ENCODE results near the gene LRP1B.

Gene LRP1B

DNA sequence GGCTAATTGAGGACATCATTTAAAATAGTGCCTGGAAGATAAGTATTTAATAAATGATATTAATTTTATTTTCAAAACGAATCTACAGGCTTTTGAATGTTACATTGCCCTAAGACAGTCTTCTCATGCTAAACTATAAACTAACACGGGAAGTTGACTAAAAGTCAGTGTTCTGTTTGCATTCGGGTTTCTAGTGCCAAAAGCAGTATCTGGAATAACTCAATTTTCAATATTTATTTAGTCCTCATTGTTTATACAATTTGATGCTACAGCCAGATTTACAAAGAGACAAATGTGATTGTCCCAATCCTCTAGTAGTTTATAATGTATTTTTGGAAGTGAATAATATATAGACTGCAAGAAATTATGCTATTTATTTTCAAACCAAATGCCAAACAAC lies 429.2 kb downstream of the LRP1B start:
- DNase-seq (ENCODE audit: low read depth in 1 of 2, low spot score in 1 of 2), result no peak

DNA sequence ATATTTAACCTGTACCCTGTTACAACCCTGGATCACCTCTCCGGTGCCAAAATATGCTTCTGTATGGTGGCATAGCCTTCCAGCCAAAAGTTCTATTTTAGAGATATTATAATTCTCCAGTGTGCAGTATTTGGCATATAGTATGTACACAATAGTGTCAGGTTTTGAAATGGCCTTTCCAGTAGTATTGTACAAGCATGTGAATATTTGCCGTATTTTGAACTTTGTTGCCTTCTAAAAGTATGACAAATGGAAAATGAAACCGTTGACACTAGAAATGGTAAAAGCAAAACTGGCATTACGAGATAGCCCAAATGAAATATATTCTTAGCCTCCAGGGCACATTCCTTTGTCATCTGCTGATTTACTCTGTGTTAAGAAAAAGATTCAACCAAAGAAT lies 431.2 kb downstream of the LRP1B start:
- no peak for DNase-seq (ENCODE audit: low read depth in 1 of 2, low spot score in 1 of 2)

DNA sequence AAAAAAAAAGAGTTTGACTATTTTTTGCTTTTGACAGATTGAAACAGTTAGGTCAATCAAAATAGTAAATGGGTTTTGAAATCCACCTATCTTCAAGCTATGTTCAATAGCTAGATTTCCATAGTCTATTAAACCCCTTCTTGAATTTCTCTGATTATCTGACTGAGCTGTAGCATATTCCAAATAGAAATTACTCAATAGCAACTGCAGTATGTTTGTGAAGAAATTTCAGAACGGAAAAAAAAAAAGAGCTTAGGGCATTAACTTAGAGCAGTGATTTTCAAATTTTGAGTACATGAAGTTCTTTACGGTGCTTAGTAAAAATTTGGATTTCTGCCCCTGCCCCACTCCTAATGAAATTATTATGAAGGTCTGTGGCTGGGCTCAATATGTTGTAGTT lies 432.3 kb downstream of the LRP1B start:
- no peak for DNase-seq (ENCODE audit: low read depth in 1 of 2, low spot score in 1 of 2)

DNA sequence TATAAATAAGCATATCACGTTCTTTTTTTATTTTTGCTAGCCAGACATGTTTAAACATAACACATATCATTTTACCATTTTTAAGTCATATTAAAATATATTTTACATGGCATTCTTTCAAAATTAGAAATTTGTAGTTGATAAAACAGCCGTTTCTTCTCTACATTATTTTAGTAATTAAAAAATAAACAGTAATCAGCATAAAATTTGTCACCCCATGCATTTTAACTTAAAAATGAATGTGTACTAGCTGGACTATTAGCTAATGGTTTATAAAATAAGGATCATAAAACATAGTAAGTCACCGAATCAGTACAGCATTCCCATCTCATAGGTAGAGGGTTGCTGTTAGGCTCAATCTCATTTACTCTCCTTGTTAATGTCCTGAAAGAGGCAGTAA lies 433.8 kb downstream of the LRP1B start:
- DNase-seq (ENCODE audit: low read depth in 1 of 2, low spot score in 1 of 2), result no peak

DNA sequence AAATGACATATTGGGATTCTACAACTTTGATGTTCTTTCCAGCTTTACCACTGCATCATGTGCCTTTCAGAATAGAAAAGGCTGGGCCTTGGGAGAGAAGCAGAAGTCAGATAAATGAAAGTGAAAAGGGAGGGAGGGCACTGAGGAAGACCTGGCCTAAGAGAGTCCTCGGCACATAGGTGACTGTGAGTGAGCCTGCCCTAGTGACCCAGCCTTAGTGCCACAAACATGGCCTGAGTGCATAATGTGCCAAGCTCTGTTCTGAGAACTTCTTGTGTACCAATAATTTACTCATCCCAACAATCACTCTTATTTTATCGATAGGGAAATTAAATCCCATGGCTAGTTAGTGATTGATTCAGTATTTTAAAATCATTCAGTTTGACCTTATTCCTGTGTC lies 436.6 kb downstream of the LRP1B start:
- DNase-seq (ENCODE audit: low read depth in 1 of 2, low spot score in 1 of 2), result no peak

DNA sequence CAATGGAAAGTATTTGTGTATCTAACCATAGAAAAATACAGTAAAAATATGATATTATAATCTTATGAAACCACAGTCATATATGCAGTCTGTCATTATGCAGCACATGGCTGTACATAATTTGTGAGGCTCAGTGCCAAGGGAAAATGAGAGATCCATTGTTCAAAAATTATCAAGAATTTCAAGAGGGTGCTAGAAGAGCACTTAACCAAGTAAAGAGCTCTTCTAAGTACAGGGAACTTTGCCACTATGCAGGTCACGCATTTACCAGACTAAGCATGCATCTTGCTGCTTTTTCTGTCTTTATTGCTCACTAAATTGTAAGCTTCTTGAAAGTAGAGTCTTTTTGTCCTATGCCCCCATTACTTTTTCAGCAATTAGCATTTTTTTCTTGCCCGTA lies 438.0 kb downstream of the LRP1B start:
- DNase-seq (ENCODE audit: low read depth in 1 of 2, low spot score in 1 of 2), result no peak

DNA sequence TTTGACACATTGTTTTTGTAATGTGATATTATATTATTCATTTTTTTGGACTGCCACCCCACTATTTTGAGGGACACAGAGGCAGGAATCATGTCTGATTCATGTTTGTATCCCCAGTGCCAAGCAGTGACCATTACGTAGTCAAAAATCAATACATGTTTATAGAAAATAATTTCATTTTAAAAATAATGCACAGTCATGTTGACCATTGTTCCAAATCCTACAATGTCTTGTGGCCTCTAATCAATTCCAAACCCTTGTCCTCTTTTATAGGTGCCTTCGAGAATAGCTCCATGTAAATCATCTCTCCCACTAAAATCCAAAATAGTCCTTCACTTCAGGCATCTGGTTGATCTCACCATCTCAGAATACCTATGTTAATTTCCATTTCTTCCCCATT lies 454.7 kb downstream of the LRP1B start:
- DNase-seq (ENCODE audit: low read depth in 1 of 2, low spot score in 1 of 2), result no peak

DNA sequence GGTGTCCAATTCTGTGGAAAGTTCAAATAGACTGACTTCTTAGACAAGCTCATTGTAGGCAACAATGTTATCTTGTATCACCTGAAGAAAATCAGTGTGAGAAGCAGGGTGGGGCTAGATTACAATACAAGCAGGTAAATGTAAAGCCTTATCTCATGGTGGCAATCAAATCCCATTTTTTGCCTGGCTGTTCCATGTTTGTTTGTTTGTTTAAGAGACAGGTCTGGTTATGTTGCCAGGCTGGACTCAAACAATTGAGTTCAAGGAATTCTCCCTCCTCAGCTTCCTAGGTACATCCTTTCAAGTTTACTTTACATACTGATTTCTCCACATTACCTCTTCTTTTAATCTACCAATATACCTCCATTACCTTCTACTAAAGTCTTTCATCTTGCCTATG lies 464.6 kb downstream of the LRP1B start:
- no peak for DNase-seq (ENCODE audit: low read depth in 1 of 2, low spot score in 1 of 2)

DNA sequence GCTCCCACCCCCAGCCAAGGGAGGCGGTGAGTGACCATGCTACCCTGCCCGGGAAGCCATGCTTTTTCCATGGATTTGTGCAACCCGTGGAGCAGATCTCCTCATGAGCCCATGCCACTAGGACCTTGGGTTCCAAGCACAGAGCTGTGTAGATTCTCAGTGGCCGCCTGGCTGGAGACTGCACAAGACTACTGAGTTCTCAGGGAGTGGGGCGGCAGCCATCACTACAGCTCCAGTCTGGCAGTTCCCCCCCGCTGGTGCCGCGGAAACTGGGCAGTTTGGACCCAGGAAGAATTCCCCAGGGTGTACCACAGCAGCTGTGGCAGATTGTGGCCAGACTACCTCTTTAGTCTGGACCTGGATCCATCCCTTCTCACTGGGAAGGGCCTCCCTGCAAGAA lies 470.6 kb downstream of the LRP1B start:
- DNase-seq (ENCODE audit: low read depth in 1 of 2, low spot score in 1 of 2), result no peak

DNA sequence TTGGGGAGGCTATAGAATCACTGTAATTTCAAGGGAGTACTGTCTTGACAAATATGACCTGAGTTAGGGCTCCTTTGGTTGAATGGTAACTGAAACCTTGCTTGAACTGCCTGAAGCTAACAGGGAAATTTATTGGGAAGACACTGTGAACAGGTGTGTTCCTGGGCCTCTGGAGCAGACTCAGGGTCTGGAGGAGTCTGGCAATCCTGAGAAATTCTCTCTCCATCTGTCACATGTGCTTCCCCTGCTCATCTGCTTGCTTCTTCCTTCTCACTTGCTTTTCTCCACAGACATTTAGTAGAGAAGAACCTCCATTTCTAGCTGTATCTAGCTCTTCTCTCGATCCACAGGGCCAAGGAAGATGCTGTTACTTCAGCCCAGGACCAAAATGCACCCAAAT lies 476.5 kb downstream of the LRP1B start:
- no peak for DNase-seq (ENCODE audit: low read depth in 1 of 2, low spot score in 1 of 2)

DNA sequence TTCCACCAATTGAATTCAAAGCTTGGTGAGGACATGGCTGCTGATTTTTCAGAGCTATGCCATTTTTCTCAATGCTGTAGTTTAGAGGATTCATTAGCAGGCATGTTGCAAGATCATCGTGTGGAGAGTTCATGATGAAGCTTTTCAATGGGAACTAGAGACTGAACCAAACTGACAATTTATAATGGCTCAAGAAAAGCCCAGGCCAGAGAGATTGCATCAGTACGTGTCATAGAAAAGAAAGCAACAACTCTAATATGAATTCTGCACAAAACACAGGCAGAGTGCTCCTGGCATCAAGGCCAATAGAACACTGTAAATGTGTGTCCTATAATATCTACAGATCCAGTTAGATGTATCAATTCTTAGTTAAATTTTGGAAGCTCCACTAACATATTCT lies 477.6 kb downstream of the LRP1B start:
- DNase-seq (ENCODE audit: low read depth in 1 of 2, low spot score in 1 of 2), result no peak

DNA sequence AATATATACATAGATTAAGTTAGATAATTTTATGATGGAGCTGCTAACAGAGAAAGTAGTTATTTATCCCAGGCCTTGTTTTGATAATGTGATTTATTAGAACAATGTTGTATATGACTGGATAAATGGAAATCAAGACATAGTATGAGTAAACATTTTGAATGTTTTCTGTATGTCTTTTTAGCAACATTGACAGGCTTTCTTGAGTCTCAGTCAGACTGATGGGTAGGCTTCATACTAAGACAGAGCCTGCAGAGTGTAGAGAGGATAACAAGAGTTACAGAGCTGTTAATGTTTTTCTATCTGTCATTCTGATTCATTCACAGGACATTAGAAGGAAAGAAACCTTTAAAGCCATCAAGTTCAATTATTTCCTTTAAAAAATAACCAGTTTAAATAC lies 478.5 kb downstream of the LRP1B start:
- no peak for DNase-seq (ENCODE audit: low read depth in 1 of 2, low spot score in 1 of 2)

DNA sequence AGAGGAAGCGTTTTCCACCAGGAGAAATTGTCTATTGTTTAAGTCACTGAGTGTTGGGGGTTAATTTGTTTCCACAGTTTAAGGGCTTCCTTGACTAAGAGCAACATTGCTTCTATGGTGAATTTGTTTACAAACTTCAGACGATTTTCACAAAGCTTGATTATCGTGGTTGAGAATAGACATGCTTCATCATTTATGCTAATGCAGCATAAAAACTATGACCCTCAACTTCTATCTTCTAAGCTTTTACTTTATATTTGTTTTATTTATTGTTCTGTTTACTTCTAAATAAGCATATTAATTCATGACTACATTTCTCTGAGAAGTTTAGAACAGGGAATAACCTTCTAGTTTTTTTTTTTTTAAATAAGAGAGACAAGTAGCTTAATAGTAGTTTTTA lies 483.5 kb downstream of the LRP1B start:
- no peak for DNase-seq (ENCODE audit: low read depth in 1 of 2, low spot score in 1 of 2)

DNA sequence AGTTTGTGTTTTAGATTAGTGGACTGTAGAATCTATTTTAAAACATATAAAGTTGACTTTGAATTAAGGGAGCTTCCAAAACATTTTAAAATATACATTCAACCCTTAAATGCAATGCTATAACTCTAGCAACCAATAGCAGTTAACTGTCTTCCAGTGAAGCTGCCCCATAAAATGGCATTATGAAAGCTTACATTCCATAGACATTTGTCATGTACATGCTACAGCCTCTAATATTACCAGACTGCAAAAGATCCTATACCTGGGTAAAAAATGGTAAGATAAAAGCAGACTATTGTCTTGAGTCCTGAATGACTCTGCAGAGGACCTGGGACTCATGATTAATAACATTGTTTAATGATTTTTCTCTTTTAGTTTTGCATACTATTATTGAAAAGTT lies 489.4 kb downstream of the LRP1B start:
- no peak for DNase-seq (ENCODE audit: low read depth in 1 of 2, low spot score in 1 of 2)

DNA sequence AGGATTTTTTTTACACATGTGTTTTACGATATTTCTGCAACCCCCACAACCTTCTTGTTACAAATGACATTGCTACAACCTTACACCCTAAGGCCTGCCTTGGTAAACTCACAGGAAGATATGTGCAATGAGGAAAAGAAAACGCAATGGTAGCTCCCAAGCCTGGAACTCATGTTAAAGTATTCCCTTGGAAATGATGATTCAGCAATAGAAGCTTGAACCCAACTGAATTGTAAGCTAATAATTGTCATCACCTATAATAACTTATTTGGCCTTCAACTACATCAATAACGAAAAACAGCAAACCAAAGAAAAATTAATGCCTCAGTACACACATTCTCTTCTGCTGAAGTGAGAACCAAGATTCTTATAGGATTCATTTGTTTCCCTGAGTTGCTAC lies 491.0 kb downstream of the LRP1B start:
- DNase-seq (ENCODE audit: low read depth in 1 of 2, low spot score in 1 of 2), result no peak

DNA sequence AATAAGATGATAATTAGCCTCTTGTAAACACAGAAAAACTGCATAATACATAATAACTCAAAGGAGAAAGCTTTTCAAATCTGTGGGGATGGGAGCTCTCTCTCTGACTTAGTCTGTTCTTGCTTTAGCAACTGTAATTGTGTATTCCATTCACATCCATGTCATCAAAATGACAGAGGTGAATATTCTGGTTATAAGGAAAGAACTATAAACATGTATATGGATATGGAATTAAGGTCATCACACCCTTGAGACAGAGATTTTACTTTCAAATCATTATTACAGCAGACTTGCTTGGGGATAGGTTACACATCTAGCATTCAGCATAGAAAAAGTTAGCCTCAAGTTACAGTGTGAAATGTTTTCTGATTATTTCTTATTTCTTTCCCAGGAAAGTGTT lies 497.7 kb downstream of the LRP1B start:
- no peak for DNase-seq (ENCODE audit: low read depth in 1 of 2, low spot score in 1 of 2)

DNA sequence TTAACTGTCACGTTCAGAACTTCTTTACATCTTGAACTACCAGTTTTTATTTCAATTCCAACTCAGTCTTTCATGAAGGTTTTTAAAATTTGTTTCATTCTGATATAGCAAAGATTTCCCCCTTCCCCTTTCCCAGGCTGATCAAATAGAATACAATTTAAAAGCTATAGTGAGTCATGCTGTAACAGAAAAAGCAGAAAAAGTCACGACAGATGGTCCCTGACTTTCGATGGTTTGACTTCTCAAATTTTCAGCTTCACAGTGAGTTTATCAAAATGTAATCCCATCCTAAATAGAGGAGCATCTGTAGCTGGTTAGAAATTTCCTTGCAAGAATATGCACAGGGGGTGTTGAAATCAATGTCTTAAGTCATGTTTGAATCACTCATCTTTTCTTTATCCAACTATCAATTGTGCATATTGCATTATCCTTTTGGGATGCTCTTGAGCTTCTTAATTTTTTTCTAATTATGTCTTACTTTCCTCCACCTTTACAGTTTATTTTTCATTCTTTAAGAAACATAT lies 500.3 kb downstream of the LRP1B start:
- no peak for DNase-seq (ENCODE audit: low read depth in 1 of 2, low spot score in 1 of 2)

DNA sequence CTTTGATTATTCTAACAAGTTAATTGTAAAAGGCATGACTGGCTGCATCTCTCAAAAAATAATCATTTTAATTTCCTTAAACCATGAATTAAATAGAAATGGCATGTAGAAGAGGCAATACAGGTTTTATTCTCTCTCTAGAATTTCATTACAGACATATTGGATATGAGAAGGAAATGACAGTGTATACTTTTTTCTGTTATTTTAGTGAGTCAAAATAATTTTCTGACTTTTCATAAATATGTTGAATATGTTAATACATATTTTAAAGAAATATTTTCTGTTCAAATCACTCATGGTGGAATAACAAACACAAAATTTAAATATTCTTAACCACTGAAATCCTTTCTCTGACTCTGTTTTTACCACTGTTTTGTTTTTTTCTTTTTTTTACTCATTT lies 510.4 kb downstream of the LRP1B start:
- DNase-seq (ENCODE audit: low read depth in 1 of 2, low spot score in 1 of 2), result no peak

DNA sequence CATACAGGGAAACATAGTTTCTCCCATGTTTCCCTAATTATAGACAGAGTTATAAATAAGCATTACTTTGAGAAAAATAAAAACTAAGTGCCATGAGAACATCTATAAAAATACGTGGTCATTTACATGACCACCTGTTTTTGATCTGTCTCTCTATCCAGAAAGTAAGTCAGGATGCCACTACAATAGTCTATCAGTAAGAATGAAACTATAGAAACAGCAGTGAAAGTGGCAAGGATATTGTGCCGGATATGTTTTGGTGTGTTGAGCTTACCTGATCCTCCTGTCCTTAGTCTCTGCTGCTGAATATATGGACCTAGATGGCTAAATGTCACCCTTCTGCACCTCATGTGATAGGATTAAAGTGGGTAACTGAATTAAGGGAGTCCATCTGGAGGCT lies 512.4 kb downstream of the LRP1B start:
- no peak for DNase-seq (ENCODE audit: low read depth in 1 of 2, low spot score in 1 of 2)

DNA sequence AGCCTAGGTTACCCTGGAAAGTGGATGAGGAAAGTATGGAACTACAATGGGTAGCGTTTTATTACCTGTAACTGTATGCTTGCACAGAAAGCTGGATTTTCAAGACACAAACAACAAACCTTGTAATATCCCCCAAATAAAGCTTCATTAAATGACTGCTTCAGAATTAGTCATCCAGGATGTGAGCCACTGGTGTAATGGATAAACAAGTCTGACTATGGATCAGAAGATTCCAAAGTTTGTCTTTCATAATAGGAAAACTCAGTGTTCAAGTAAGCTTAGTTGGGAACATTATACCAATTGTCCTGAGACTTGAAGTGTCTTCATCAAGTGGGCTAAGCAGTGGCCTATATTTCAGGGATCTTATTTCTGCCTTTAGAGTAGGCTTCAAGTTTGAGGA lies 518.8 kb downstream of the LRP1B start:
- no peak for DNase-seq (ENCODE audit: low read depth in 1 of 2, low spot score in 1 of 2)

DNA sequence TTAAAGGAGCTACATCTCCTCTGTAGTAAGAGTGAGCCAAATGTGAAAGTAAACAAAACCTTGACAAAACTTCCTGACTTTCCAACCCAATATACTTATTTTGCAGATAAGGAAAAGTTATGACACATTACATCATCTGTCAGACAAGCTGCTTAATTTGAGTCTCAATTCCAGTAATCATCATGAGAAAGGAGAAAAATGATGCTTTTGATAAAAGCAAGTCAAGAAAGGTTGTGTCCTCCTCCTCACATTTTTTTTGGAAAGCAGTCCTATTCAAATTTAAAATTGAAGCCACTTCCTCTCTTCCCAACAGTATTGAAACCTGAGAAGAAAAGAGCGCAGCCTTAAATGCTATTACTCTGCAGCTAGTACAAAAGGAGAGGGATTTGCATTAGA lies 519.6 kb downstream of the LRP1B start:
- DNase-seq (ENCODE audit: low read depth in 1 of 2, low spot score in 1 of 2), result no peak

DNA sequence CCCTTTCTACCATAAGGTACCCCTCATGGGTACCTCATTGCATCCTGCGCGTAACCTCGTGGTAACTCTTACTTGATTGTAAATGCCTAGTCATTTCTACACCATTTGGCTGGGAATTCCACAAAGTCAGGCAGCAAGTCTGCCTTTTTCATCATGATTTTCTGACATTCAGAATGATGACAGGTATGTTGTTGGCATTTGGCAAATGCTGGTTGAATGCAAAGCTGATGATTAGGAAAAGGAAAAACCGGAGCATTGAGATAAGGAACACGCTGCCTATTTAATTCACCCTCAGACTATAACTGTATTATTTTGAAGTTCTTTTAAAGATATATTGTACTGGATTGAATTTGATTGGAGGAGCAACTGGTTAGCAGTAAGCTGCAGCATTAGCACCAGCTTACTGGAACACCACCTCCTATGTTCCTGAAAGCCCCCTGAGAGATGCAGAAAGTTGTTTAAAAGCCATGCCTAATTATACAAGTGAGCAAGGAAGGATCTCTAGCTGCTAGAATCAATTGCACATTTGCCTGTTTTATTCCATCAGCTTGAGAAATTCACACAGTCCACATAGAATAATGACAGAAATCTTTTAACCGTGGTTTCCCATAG lies 520.1 kb downstream of the LRP1B start:
- DNase-seq (ENCODE audit: low read depth in 1 of 2, low spot score in 1 of 2), result no peak

DNA sequence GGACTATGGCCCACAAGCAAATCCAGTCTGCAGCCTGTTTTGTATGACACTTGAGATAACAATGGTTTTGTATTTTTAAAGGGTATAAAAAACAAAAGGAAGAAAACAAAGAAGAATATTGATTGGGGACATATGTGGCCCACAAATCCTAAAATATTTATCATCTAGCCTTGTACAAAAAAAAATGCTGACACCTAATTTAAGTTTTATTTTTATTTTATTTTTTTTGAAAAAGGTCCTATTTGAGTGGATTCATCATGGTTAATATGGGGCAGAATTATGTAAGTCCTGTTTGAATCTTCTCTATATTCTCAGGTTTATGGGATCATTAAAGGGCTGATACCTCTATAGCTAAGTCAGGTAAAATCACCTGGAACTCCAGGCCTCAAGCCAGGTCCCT lies 525.7 kb downstream of the LRP1B start:
- no peak for DNase-seq (ENCODE audit: low read depth in 1 of 2, low spot score in 1 of 2)

Measured in activated CD4-positive, alpha-beta T cell treated with anti-CD3 and anti-CD28 coated beads, Interleukin-2, amount 50 U/mL, for 24 hours (primary cell).